GM12878 (cell line): ENCODE data around the gene MMGT1. TPM values are rescaled to one million over a fixed set of nuclear protein-coding genes. Genes with fewer than 3 reads are reported as not detected.

Source experiments
- ATAC-seq: fragments of 200-7000 bp; cut with Tn5 transposase; 3 replicates; pipeline ENCODE4 v1.9.1; 2020; ENCODE audit warnings: mild to moderate bottlenecking, moderate library complexity
- BruUV-seq: library from RNA; stranded (reverse); fragments of 400-500 nt; replicated peaks from 2 replicates; lab custom pipeline; 2021; lab: Mats Ljungman, UMichigan
- CTCF ChIA-PET: fragments of 300-600 bp; sonication (Branson Sonifier 250); formaldehyde crosslinking; extraction: SDS; loops from one replicate; lab custom pipeline; 2021; ENCODE audit warnings: inconsistent platforms; lab: Yijun Ruan, JAX
- POLR2A ChIA-PET: fragments of 350-600 bp; formaldehyde crosslinking; extraction: SDS; loops from one replicate; lab custom pipeline; 2021; ENCODE audit warnings: inconsistent platforms; lab: Charles Lee
- RAD21 ChIA-PET: fragments of 300-600 bp; sonication (Branson Sonifier 250); formaldehyde crosslinking; loops from one replicate; lab custom pipeline; 2023; ENCODE audit warnings: antibody characterized with exemption; ENCODE audit not compliant: unreplicated experiment; lab: Charles Lee
- SMC1A ChIA-PET: fragments of 300-600 bp; sonication (Branson Sonifier 250); formaldehyde crosslinking; loops from one replicate; lab custom pipeline; 2023; ENCODE audit not compliant: unreplicated experiment, uncharacterized antibody; lab: Charles Lee
- DNase-seq: peaks from one replicate; pipeline ENCODE4 v3.0.0-alpha.2; 2011; ENCODE audit warnings: low read depth, low spot score
- FAIRE-seq: peaks from 3 replicates; lab custom pipeline; 2011; peaks lifted over from hg19 to GRCh38; lab: Jason Lieb, UNC
- H2AFZ ChIP-seq: 2 replicates; pipeline ENCODE4 v1.6.0; 2011; ENCODE audit warnings: low read depth, low read length, control low read depth; ENCODE audit not compliant: control insufficient read depth
- H3K27ac ChIP-seq: 2 replicates; pipeline ENCODE4 v1.5.1; 2011; ENCODE audit warnings: control low read depth; ENCODE audit not compliant: control insufficient read depth, insufficient read depth
- H3K27me3 ChIP-seq, 2 experiments: replicated peaks in 1 of 2; 2 replicates each; pipeline versions ENCODE4 v1.6.0 to v1.6.1; 2011; ENCODE audit warnings: low read length in 1 of 2; ENCODE audit not compliant: control insufficient read depth in 2 of 2, insufficient read depth in 2 of 2
- H3K36me3 ChIP-seq, 2 experiments: 2 replicates each; pipeline ENCODE4 v1.5.1; 2011; ENCODE audit warnings: low read length in 1 of 2; ENCODE audit not compliant: control insufficient read depth in 2 of 2, insufficient read depth in 2 of 2
- H3K4me1 ChIP-seq: 2 replicates; pipeline ENCODE4 v1.6.1; 2011; ENCODE audit warnings: mild to moderate bottlenecking, low read length, moderate library complexity, mixed read lengths; ENCODE audit not compliant: control insufficient read depth, insufficient read depth
- H3K4me2 ChIP-seq: 2 replicates; pipeline ENCODE4 v1.6.0; 2011; ENCODE audit warnings: control low read depth; ENCODE audit not compliant: control insufficient read depth, insufficient read depth
- H3K4me3 ChIP-seq: fragments of 200-600 bp; sonication (generic); 2 replicates; pipeline ENCODE4 v1.5.1; 2016
- H3K79me2 ChIP-seq: 2 replicates; pipeline ENCODE4 v1.6.0; 2011; ENCODE audit warnings: low read length; ENCODE audit not compliant: control insufficient read depth, insufficient read depth
- H3K9ac ChIP-seq: 2 replicates; pipeline ENCODE4 v1.8.0; 2011; ENCODE audit warnings: low read length, control low read depth, mixed read lengths; ENCODE audit not compliant: control insufficient read depth, insufficient read depth
- H3K9me3 ChIP-seq: replicated peaks from 3 replicates; pipeline ENCODE4 v1.5.1; 2011; ENCODE audit warnings: mild to moderate bottlenecking, low read length; ENCODE audit not compliant: control insufficient read depth, insufficient read depth
- H4K20me1 ChIP-seq: 2 replicates; pipeline ENCODE4 v1.6.0; 2011; ENCODE audit not compliant: control insufficient read depth, insufficient read depth
- ATF7 ChIP-seq: fragments of 450-650 bp; IDR thresholded peaks from 2 replicates; pipeline ENCODE4 v1.6.1; 2016; ENCODE audit warnings: low read depth, mild to moderate bottlenecking
- BACH1 ChIP-seq: fragments of 450-650 bp; IDR thresholded peaks from 2 replicates; pipeline ENCODE4 v1.6.1; 2017; ENCODE audit warnings: mild to moderate bottlenecking, borderline replicate concordance
- CBX3 ChIP-seq: fragments of 200-600 bp; sonication (generic); IDR thresholded peaks from 2 replicates; pipeline ENCODE4 v1.6.1; 2016; ENCODE audit warnings: low read depth, borderline replicate concordance
- CREM ChIP-seq: IDR thresholded peaks from 2 replicates; pipeline ENCODE4 v1.6.1; 2014; ENCODE audit warnings: antibody characterized with exemption, low read depth
- EED ChIP-seq: sonication (generic); IDR thresholded peaks from 2 replicates; pipeline ENCODE4 v1.6.1; 2016; ENCODE audit warnings: antibody characterized with exemption, low read depth
- FOXM1 ChIP-seq: IDR thresholded peaks from 2 replicates; pipeline ENCODE4 v1.6.1; 2012; ENCODE audit warnings: low read depth, mild to moderate bottlenecking, inconsistent platforms, low read length, moderate library complexity
- GATAD2B ChIP-seq: fragments of 450-650 bp; conservative IDR thresholded peaks from 2 replicates; pipeline ENCODE4 v1.6.1; 2017; ENCODE audit warnings: low read depth, mild to moderate bottlenecking, moderate library complexity
- HCFC1 ChIP-seq: fragments of 150-350 bp; IDR thresholded peaks from 2 replicates; pipeline ENCODE4 v1.6.1; 2014; ENCODE audit warnings: low read length
- LARP7 ChIP-seq: fragments of 450-650 bp; IDR thresholded peaks from 2 replicates; pipeline ENCODE4 v1.6.1; 2017; ENCODE audit warnings: mild to moderate bottlenecking
- SMC3 ChIP-seq: IDR thresholded peaks from 2 replicates; pipeline ENCODE4 v1.6.1; 2011; ENCODE audit warnings: low read length, improper control_type of control experiment, borderline replicate concordance
- SPI1 ChIP-seq: IDR thresholded peaks from 2 replicates; pipeline ENCODE4 v1.6.1; 2011; ENCODE audit warnings: low read depth, mild to moderate bottlenecking, low read length, moderate library complexity, borderline replicate concordance; ENCODE audit not compliant: insufficient read depth
- SRF ChIP-seq, 2 experiments: IDR thresholded peaks; 2 replicates each; pipeline ENCODE4 v1.6.1; 2011; ENCODE audit warnings: low read depth in 2 of 2, low read length in 2 of 2, mild to moderate bottlenecking in 1 of 2, moderate library complexity in 1 of 2
- STAT1 ChIP-seq: fragments of 450-650 bp; conservative IDR thresholded peaks from 2 replicates; pipeline ENCODE4 v1.6.1; 2014; ENCODE audit warnings: antibody characterized with exemption, mild to moderate bottlenecking
- TAF1 ChIP-seq: IDR thresholded peaks from 2 replicates; pipeline ENCODE4 v1.6.1; 2011; ENCODE audit warnings: mild to moderate bottlenecking, low read depth, low read length, borderline replicate concordance
- TCF3 ChIP-seq: IDR thresholded peaks from 2 replicates; pipeline ENCODE4 v1.6.1; 2012; ENCODE audit warnings: low read depth, mild to moderate bottlenecking, low read length, borderline replicate concordance; ENCODE audit not compliant: insufficient read depth
- YBX1 ChIP-seq: fragments of 450-650 bp; IDR thresholded peaks from 2 replicates; pipeline ENCODE4 v1.6.1; 2016; ENCODE audit warnings: antibody characterized with exemption
- ZZZ3 ChIP-seq: IDR thresholded peaks from 2 replicates; pipeline ENCODE4 v1.6.1; 2011; ENCODE audit warnings: low read depth; ENCODE audit not compliant: control insufficient read depth, insufficient read length
- WGBS: methylation state at CpG from one replicate; pipeline ENCODE4 v1.1.6; 2016; ENCODE audit warnings: low lambda C conversion rate; ENCODE audit not compliant: insufficient replicate concordance, insufficient coverage; ENCODE audit errors: missing lambda C conversion rate; 5-methylcytosine and 5-hydroxymethylcytosine counted together
- in situ Hi-C: fragments of 300-500 bp; cut with MboI; formaldehyde crosslinking; loops from 9 replicates; pipeline ENCODE4 v1.14.3; 2018; ENCODE audit warnings: mixed read lengths
- intact Hi-C: fragments of 100-400 bp; cut with micrococcal nuclease; formaldehyde crosslinking; loops from one replicate; pipeline ENCODE4 v1.14.2; 2022; ENCODE audit not compliant: unreplicated experiment
- polyA plus RNA-seq, 11 experiments: library from polyadenylated mRNA; depleted of rRNA in 4 of 11; unstranded in 6 of 11; stranded (reverse) in 5 of 11; fragments of >200 nt; fragmentation: Nextera tagmentation in 4 of 11; fragmentation: Illumina TruSeq in 1 of 11; extraction: Ambion mirVana in 4 of 11; extraction: Trizol in 1 of 11; gene quantifications; 1 replicate in 1 of 11; 2 replicates in 10 of 11; pipeline versions ENCODE4 v1.2.1 to v1.2.3, GENCODE V29; 2011 to 2016; ENCODE audit warnings: inconsistent platforms in 2 of 11, missing spikeins in 2 of 11, low read depth in 1 of 11
- total RNA-seq, 4 experiments: library from RNA; depleted of rRNA in 3 of 4; stranded (reverse); fragments of >200 nt in 3 of 4; fragmentation: Illumina TruSeq in 1 of 4; extraction: Trizol in 1 of 4; gene quantifications; 2 replicates each; pipeline versions ENCODE4 v1.2.1 to v1.2.3, GENCODE V29; 2013 to 2021
- TF ChIP-seq, protein P1 (sequence below): IDR thresholded peaks from 2 replicates; pipeline ENCODE4 v1.6.1; 2011; ENCODE audit warnings: low read depth, mild to moderate bottlenecking, low read length, moderate library complexity, borderline replicate concordance; ENCODE audit errors: extremely low read depth

The MMGT1 gene
- total and polyA plus RNA-seq, 10 of the 15 experiments (the other 5 are each of a cell fraction or from before 2014, with no cell fraction given), result 8.8 to 19.2 (median 13.7) TPM

DNA sequence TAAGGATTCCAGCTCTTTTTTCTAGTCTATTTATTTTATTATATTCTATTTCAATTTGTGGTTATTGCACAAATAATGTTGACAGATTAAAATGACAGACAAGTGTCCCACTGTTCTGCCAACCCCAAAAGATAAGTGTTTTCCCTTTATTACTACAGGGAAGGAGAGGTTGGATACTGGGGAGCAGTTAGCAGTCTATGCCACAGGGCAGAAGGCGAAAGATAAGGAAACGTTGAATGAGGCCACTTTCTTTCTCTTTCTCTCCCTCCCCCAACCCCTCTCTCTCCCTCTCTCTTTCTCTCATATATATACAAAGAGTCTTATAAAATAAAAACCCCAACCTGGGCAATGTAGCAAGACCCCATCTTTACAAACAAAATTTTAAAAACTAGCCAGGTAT lies 43.1 kb upstream of the MMGT1 start:
- H3K9me3 ChIP-seq, result no peaks in the 10 kb centered on the region
- H3K79me2 ChIP-seq, result no peaks in the 10 kb centered on the region
- DNase-seq, result no peak
- H2AFZ ChIP-seq, result no peak overlapping the region
- no peaks in the 10 kb centered on the region for H3K27me3 ChIP-seq
- no peak overlapping the region for H3K27ac ChIP-seq
- H3K9ac ChIP-seq, result no peak overlapping the region
- no peak overlapping the region for H3K4me2 ChIP-seq
- H3K4me3 ChIP-seq, result no peak overlapping the region
- WGBS, result 67% methylated on average over 2 of the region's 2 CpGs
- ChIA-PET RAD21 (no interaction called here), SMC1A (no interaction called here), CTCF (interaction anchor here (2.4 kb wide), 1 partner anchor 11 kb away, joined by 11 read pairs; no protein-coding TSS in a partner anchor), POLR2A (no interaction called here)
- no TSS peak for BruUV-seq
- ATAC-seq, result no peak
- no peaks in the 10 kb centered on the region for H3K36me3 ChIP-seq
- intact Hi-C loops, result no loop called here
- no peak for FAIRE-seq
- in situ Hi-C loops, result no loop called here
- TF ChIP-seq ATF7, result no peak
- no peak for TF ChIP-seq GATAD2B
- no peak for TF ChIP-seq FOXM1
- TF ChIP-seq, protein P1, sequence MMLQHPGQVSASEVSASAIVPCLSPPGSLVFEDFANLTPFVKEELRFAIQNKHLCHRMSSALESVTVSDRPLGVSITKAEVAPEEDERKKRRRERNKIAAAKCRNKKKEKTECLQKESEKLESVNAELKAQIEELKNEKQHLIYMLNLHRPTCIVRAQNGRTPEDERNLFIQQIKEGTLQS, result no peak
- TF ChIP-seq TAF1, result no peak
- TF ChIP-seq SMC3, result no peak
- no peak for TF ChIP-seq TCF3
- no peaks in the 10 kb centered on the region; the same call in 1 of the 2 replicates for H3K4me1 ChIP-seq
- no peaks in the 10 kb centered on the region for H4K20me1 ChIP-seq

GRCh38 chrX:136015016-136015415 lies 41.2 kb upstream of the MMGT1 start:
- no peak overlapping the region for H3K4me2 ChIP-seq
- H3K4me1 ChIP-seq, result no peaks in the 10 kb centered on the region
- no peaks in the 10 kb centered on the region for H3K27me3 ChIP-seq
- H3K9me3 ChIP-seq, result no peaks in the 10 kb centered on the region
- intact Hi-C loops, result no loop called here
- H3K9ac ChIP-seq, result no peak overlapping the region
- WGBS, result 91% methylated on average over 4 of the region's 4 CpGs
- ATAC-seq, result no peak
- ChIA-PET POLR2A (no interaction called here), CTCF (no interaction called here), RAD21 (no interaction called here)
- no peak overlapping the region for H3K27ac ChIP-seq
- no peak for DNase-seq
- no peaks in the 10 kb centered on the region for H3K79me2 ChIP-seq
- BruUV-seq, result no TSS peak
- H3K4me3 ChIP-seq, result no peak overlapping the region
- TF ChIP-seq STAT1 (no peak), LARP7 (no peak), HCFC1 (no peak), YBX1 (no peak), ZZZ3 (no peak), BACH1 (no peak), CBX3 (no peak), SPI1 (no peak), EED (no peak), SRF (IDR thresholded peaks at IDR 0.05; ENCODE audit: low read depth in 2 of 2, low read length in 2 of 2) (no peak), CREM (no peak)
- TF ChIP-seq, protein P1, result no peak
- TF ChIP-seq, all 136 proteins: peak for 0
- in situ Hi-C loops, result no loop called here
- H3K36me3 ChIP-seq, result no peaks in the 10 kb centered on the region
- H4K20me1 ChIP-seq, result no peaks in the 10 kb centered on the region
- SMC1A ChIA-PET, result no interaction called here
- H2AFZ ChIP-seq, result no peak overlapping the region
- FAIRE-seq, result no peak
